ENCODE results near the gene ESRRA. TPM values are rescaled to one million over a fixed set of nuclear protein-coding genes. Genes with fewer than 3 reads are reported as not detected.

The ESRRA gene
- polyA plus RNA-seq, 1 donor (not counting 4 experiments of a cell fraction or from before 2014, with no cell fraction given) = 20.8 TPM

GRCh38 chr11:64339754-64340408 lies 34.6 kb downstream of the ESRRA start, which contains the start of gene CCDC88B:
TSS of gene CCDC88B (plus strand) at chr11:64340204. CDS start at chr11:64340267, 63 bp downstream.
- H3K79me2 ChIP-seq (ENCODE audit: control insufficient read depth, insufficient read depth, low read length) = no peaks in the 10 kb centered on the region
- H3K9me3 ChIP-seq (ENCODE audit: control insufficient read depth, low read depth, low read length) = no peaks in the 10 kb centered on the region
- no peak for DNase-seq (ENCODE audit: low read depth, low spot score)
- H4K20me1 ChIP-seq (ENCODE audit: control insufficient read depth, extremely low read depth, insufficient read depth, low read length) = no peaks in the 10 kb centered on the region
- dilution Hi-C loops (cut with MboI; ENCODE audit: extremely low pct_ligation_motif_present, low sequenced_read_pairs) = no loop called here
- H3K27ac ChIP-seq (ENCODE audit: control insufficient read depth, insufficient read depth, low read length) = no peak within 1 kb of the TSS
- H3K27me3 ChIP-seq (ENCODE audit: control insufficient read depth, extremely low read depth, insufficient read depth, low read length) = no peaks in the 10 kb centered on the region
- no peak for FAIRE-seq
- no peak within 1 kb of the TSS for H3K4me3 ChIP-seq (ENCODE audit: control insufficient read depth in 2 of 3, extremely low read depth in 1 of 3, insufficient read depth in 2 of 3, low read depth in 1 of 3, low read length in 3 of 3)
- no peak for TF ChIP-seq EZH2 (IDR thresholded peaks at IDR 0.05; ENCODE audit: low read length)
- TF ChIP-seq, protein P1, sequence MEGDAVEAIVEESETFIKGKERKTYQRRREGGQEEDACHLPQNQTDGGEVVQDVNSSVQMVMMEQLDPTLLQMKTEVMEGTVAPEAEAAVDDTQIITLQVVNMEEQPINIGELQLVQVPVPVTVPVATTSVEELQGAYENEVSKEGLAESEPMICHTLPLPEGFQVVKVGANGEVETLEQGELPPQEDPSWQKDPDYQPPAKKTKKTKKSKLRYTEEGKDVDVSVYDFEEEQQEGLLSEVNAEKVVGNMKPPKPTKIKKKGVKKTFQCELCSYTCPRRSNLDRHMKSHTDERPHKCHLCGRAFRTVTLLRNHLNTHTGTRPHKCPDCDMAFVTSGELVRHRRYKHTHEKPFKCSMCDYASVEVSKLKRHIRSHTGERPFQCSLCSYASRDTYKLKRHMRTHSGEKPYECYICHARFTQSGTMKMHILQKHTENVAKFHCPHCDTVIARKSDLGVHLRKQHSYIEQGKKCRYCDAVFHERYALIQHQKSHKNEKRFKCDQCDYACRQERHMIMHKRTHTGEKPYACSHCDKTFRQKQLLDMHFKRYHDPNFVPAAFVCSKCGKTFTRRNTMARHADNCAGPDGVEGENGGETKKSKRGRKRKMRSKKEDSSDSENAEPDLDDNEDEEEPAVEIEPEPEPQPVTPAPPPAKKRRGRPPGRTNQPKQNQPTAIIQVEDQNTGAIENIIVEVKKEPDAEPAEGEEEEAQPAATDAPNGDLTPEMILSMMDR (optimal IDR thresholded peaks at IDR 0.05 in 1 of 3, IDR thresholded peaks at IDR 0.05 in 1 of 3, conservative IDR thresholded peaks at IDR 0.05 in 1 of 3; ENCODE audit: extremely low read depth in 1 of 3, insufficient read depth in 2 of 3, low read length in 3 of 3) = no peak
- peaks cover 16% of the 10 kb centered on the region for H3K4me1 ChIP-seq (ENCODE audit: control insufficient read depth, extremely low read depth, insufficient read depth, low read length)
- no peaks in the 10 kb centered on the region for H3K9me1 ChIP-seq (ENCODE audit: control insufficient read depth, extremely low read depth, insufficient read depth, low read length)
- H3K4me2 ChIP-seq (ENCODE audit: control insufficient read depth, extremely low read depth, insufficient read depth, low read depth, low read length) = no peak within 1 kb of the TSS
- no peak within 1 kb of the TSS for H3K9ac ChIP-seq (ENCODE audit: control insufficient read depth, extremely low read depth, insufficient read depth, low read length)
- H2AFZ ChIP-seq (ENCODE audit: control insufficient read depth, low read length) = no peak within 1 kb of the TSS
- H3K36me3 ChIP-seq (ENCODE audit: control insufficient read depth in 2 of 2, extremely low read depth in 1 of 2, insufficient read depth in 2 of 2, low read length in 2 of 2) = no peaks in the 10 kb centered on the region

DNA sequence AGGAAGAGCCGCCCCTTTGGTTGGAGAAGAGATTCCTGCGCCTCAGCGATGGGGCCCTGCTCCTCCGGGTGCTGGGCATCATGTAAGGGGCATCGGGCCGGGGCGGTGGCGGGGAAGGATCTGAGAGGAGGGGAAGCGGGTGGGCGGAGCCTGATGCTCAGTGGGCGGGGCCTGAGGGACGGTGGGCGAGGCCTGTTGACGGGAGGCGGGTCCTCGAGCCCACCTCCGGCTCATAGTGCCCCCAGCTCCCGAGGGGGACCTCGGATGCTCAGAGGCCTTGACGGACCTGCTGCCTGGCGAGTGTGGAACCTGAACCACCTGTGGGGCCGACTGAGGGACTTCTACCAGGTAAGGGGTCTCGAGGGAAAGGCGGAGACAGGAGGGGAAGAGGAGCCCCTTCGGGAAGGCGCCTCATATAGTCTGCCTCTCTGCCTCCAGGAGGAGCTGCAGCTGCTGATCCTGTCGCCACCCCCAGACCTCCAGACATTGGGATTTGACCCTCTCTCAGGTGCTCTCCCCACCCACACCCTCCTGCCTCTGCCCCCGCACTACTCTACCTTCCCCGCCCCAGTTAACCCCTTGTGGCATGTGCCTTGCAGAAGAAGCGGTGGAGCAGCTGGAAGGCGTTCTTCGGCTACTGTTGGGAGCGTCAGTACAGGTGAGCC lies 35.5 kb downstream of the ESRRA start:
- no peak for DNase-seq (ENCODE audit: low read depth, low spot score)
- Histone ChIP-seq H3K9me1 (ENCODE audit: control insufficient read depth, extremely low read depth, insufficient read depth, low read length) (no peaks in the 10 kb centered on the region), H3K27ac (ENCODE audit: control insufficient read depth, insufficient read depth, low read length) (no peak overlapping the region), H3K4me3 (ENCODE audit: control insufficient read depth in 2 of 3, extremely low read depth in 1 of 3, insufficient read depth in 2 of 3, low read depth in 1 of 3, low read length in 3 of 3) (no peak overlapping the region), H2AFZ (ENCODE audit: control insufficient read depth, low read length) (no peak overlapping the region), H3K79me2 (ENCODE audit: control insufficient read depth, insufficient read depth, low read length) (no peaks in the 10 kb centered on the region), H3K4me2 (ENCODE audit: control insufficient read depth, extremely low read depth, insufficient read depth, low read depth, low read length) (no peak overlapping the region), H3K9me3 (ENCODE audit: control insufficient read depth, low read depth, low read length) (no peaks in the 10 kb centered on the region), H4K20me1 (ENCODE audit: control insufficient read depth, extremely low read depth, insufficient read depth, low read length) (no peaks in the 10 kb centered on the region), H3K36me3 (ENCODE audit: control insufficient read depth in 2 of 2, extremely low read depth in 1 of 2, insufficient read depth in 2 of 2, low read length in 2 of 2) (no peaks in the 10 kb centered on the region), H3K9ac (ENCODE audit: control insufficient read depth, extremely low read depth, insufficient read depth, low read length) (no peak overlapping the region), H3K4me1 (ENCODE audit: control insufficient read depth, extremely low read depth, insufficient read depth, low read length) (peaks cover 14% of the 10 kb centered on the region), H3K27me3 (ENCODE audit: control insufficient read depth, extremely low read depth, insufficient read depth, low read length) (no peaks in the 10 kb centered on the region)
- no peak for FAIRE-seq
- TF ChIP-seq, protein P1 (optimal IDR thresholded peaks at IDR 0.05 in 1 of 3, IDR thresholded peaks at IDR 0.05 in 1 of 3, conservative IDR thresholded peaks at IDR 0.05 in 1 of 3; ENCODE audit: extremely low read depth in 1 of 3, insufficient read depth in 2 of 3, low read length in 3 of 3) = no peak
- TF ChIP-seq EZH2 (IDR thresholded peaks at IDR 0.05; ENCODE audit: low read length) = no peak
- dilution Hi-C loops (cut with MboI; ENCODE audit: extremely low pct_ligation_motif_present, low sequenced_read_pairs) = no loop called here
